Measurements from ENCODE around the gene PTPRF. TPM values are rescaled to one million over a fixed set of nuclear protein-coding genes. Genes with fewer than 3 reads are reported as not detected.

The PTPRF gene
- total RNA-seq, 4 donors from 2014 or later = 33.8 to 84.2 (median 53.7) TPM

- no peak for DNase-seq (ENCODE audit: extremely low spot score)
- Histone ChIP-seq H3K4me3 (no peak overlapping the region), H3K27ac (replicated peaks in 1 of 4) (no peak overlapping the region), H3K36me3 (peaks cover 0 to 87% (median 57%) of the 10 kb centered on the region in 4 donors), H3K4me1 (no peaks in the 10 kb centered on the region), H3K9me3 (no peaks in the 10 kb centered on the region), H3K27me3 (no peaks in the 10 kb centered on the region)
- TF ChIP-seq POLR2AphosphoS5 (IDR thresholded peaks at IDR 0.05) = no peak
- no peak for TF ChIP-seq POLR2A (IDR thresholded peaks at IDR 0.05; ENCODE audit: low read depth)
- no peak for TF ChIP-seq EP300 (IDR thresholded peaks at IDR 0.05)
- no peak for TF ChIP-seq CTCF (IDR thresholded peaks at IDR 0.05)
- 81% methylated on average over 3 of the region's 3 CpGs for WGBS
- intact Hi-C loops (cut with DNase I) = no loop called here
Measured at GRCh38 chr1:43621386-43621785, 90.7 kb downstream of the PTPRF start.

GRCh38 chr1:43621861-43622260 is 91.2 kb downstream of the PTPRF start:
- no peak overlapping the region for H3K27ac ChIP-seq (replicated peaks in 1 of 4)

GRCh38 chr1:43622471-43622870 is 91.8 kb downstream of the PTPRF start:
- Histone ChIP-seq H3K9me3 (no peaks in the 10 kb centered on the region), H3K27me3 (no peaks in the 10 kb centered on the region), H3K4me1 (no peaks in the 10 kb centered on the region), H3K36me3 (peaks cover 0 to 76% (median 51%) of the 10 kb centered on the region in 4 donors), H3K27ac (replicated peaks in 1 of 4) (no peak overlapping the region), H3K4me3 (no peak overlapping the region)
- no peak for DNase-seq (ENCODE audit: extremely low spot score)
- intact Hi-C loops (cut with DNase I) = no loop called here
- TF ChIP-seq EP300 (IDR thresholded peaks at IDR 0.05) = no peak
- no peak for TF ChIP-seq POLR2AphosphoS5 (IDR thresholded peaks at IDR 0.05)
- no peak for TF ChIP-seq CTCF (IDR thresholded peaks at IDR 0.05)
- TF ChIP-seq POLR2A (IDR thresholded peaks at IDR 0.05; ENCODE audit: low read depth) = no peak
- WGBS = 76% methylated on average over 10 of the region's 10 CpGs

More at GRCh38 chr1:43621861-43622260, 91.2 kb downstream of the PTPRF start:
- 81% methylated on average over 6 of the region's 18 CpGs for WGBS
- Histone ChIP-seq H3K27me3 (no peaks in the 10 kb centered on the region), H3K4me3 (no peak overlapping the region), H3K4me1 (no peaks in the 10 kb centered on the region), H3K36me3 (peaks cover 0 to 82% (median 54%) of the 10 kb centered on the region in 4 donors), H3K9me3 (no peaks in the 10 kb centered on the region)
- intact Hi-C loops (cut with DNase I) = no loop called here
- no peak for DNase-seq (ENCODE audit: extremely low spot score)
- TF ChIP-seq CTCF (IDR thresholded peaks at IDR 0.05) = no peak
- no peak for TF ChIP-seq POLR2AphosphoS5 (IDR thresholded peaks at IDR 0.05)
- no peak for TF ChIP-seq POLR2A (IDR thresholded peaks at IDR 0.05; ENCODE audit: low read depth)
- no peak for TF ChIP-seq EP300 (IDR thresholded peaks at IDR 0.05)

GRCh38 chr1:43622901-43623780 is 92.5 kb downstream of the PTPRF start:
- WGBS = 89% methylated on average over 13 of the region's 13 CpGs
- intact Hi-C loops (cut with DNase I) = no loop called here
- TF ChIP-seq EP300 (IDR thresholded peaks at IDR 0.05) (no peak), POLR2A (IDR thresholded peaks at IDR 0.05; ENCODE audit: low read depth) (no peak), CTCF (IDR thresholded peaks at IDR 0.05) (no peak), POLR2AphosphoS5 (IDR thresholded peaks at IDR 0.05) (no peak)
- no peak overlapping the region for H3K4me3 ChIP-seq
- H3K27ac ChIP-seq (replicated peaks in 1 of 4) = no peak overlapping the region
- H3K4me1 ChIP-seq = no peaks in the 10 kb centered on the region
- H3K9me3 ChIP-seq = no peaks in the 10 kb centered on the region
- H3K36me3 ChIP-seq = peaks cover 0 to 69% (median 48%) of the 10 kb centered on the region in 4 donors
- no peak for DNase-seq (ENCODE audit: extremely low spot score)
- no peaks in the 10 kb centered on the region for H3K27me3 ChIP-seq
